Measurements from ENCODE around the gene THOC6. TPM values are rescaled to one million over a fixed set of nuclear protein-coding genes. Genes with fewer than 3 reads are reported as not detected.
A peak's percentile ranks its signal among the peaks of the same experiment; 100 is the strongest.
"Not testable (repeated sequence)": the region's sequence is repeated elsewhere in the genome, so short reads cannot be mapped to it uniquely, and the experiment has no call there.

The THOC6 gene
- total RNA-seq, 1 donor from 2014 or later, result 17.0 TPM

GRCh38 chr16:3054965-3055733, 31.3 kb downstream of the THOC6 start:
- DNase-seq (ENCODE audit: low read depth), result no peak
- Histone ChIP-seq H3K4me3 (ENCODE audit: low read depth, low read length) (no peak overlapping the region), H3K36me3 (ENCODE audit: control insufficient read depth, insufficient read depth, low read length) (peaks cover 1% of the 10 kb centered on the region), H3K27me3 (ENCODE audit: control insufficient read depth, insufficient read depth, low read length) (peaks cover 2% of the 10 kb centered on the region)
- no peak for TF ChIP-seq CTCF (IDR thresholded peaks at IDR 0.05; ENCODE audit: insufficient read depth, low read length, poor library complexity, severe bottlenecking)

GRCh38 chr16:3055734-3056115, 31.9 kb downstream of the THOC6 start:
- DNase-seq (ENCODE audit: low read depth); H3K4me3 ChIP-seq (ENCODE audit: low read depth, low read length); H3K27me3 ChIP-seq (ENCODE audit: control insufficient read depth, insufficient read depth, low read length); H3K36me3 ChIP-seq (ENCODE audit: control insufficient read depth, insufficient read depth, low read length): not testable (repeated sequence)

- Histone ChIP-seq H3K4me3 (ENCODE audit: low read depth, low read length) (no peak overlapping the region), H3K36me3 (ENCODE audit: control insufficient read depth, insufficient read depth, low read length) (peaks cover 1% of the 10 kb centered on the region), H3K27me3 (ENCODE audit: control insufficient read depth, insufficient read depth, low read length) (no peaks in the 10 kb centered on the region)
- DNase-seq (ENCODE audit: low read depth), result no peak
- no peak for TF ChIP-seq CTCF (IDR thresholded peaks at IDR 0.05; ENCODE audit: insufficient read depth, low read length, poor library complexity, severe bottlenecking)
These were observed 32.7 kb downstream of the THOC6 start for GRCh38 chr16:3056336-3057180.

DNA sequence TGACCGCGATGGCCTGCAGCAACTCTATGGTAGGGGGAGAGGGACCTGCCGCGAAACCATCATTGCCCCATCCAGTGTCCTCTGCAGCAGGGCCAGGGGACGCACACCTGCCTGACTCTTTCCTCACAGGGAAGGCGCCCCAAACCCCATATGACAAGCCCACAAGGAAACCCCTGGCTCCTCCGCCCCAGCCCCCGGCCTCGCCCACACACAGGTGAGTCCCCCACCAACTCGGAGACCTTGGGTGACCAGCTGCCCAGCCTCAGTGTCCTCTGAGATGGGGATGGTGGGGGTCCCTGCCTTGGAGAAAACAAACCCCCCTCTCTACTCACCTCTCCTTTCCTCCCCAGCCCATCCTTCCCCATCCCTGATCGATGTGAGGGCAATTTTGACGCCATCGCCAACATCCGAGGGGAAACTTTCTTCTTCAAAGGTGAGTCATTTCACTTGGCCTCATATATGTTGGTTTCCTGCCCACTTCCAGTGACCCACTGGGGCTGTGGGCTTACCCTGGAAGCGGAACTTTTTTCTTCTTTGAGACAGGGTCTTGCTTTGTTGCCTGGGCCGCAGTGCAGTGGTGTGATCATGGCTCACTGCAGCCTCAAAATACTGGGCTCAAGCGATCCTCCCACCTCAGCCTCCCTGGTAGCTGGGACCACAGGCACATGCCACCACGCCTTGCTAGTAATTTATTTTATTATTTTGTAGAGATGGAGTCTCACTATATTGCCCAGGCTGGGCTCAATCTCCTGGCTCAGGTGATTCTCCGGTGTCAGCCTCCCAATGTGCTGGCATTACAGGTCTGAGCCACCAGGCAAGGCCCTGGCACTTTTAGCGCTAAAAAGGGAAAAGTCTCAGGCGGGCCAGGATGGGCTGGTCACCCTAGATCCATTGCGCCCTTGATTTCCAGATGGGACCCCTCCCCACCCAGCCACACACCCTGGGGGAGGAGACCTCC, 33.6 kb downstream of the THOC6 start:
- Histone ChIP-seq H3K27me3 (ENCODE audit: control insufficient read depth, insufficient read depth, low read length) (no peaks in the 10 kb centered on the region), H3K4me3 (ENCODE audit: low read depth, low read length) (peak overlapping the region; percentile 73), H3K36me3 (ENCODE audit: control insufficient read depth, insufficient read depth, low read length) (peaks cover 1% of the 10 kb centered on the region)
- no peak for DNase-seq (ENCODE audit: low read depth)
- no peak for TF ChIP-seq CTCF (IDR thresholded peaks at IDR 0.05; ENCODE audit: insufficient read depth, low read length, poor library complexity, severe bottlenecking)

- no peaks in the 10 kb centered on the region for H3K27me3 ChIP-seq (ENCODE audit: control insufficient read depth, insufficient read depth, low read length)
- H3K36me3 ChIP-seq (ENCODE audit: control insufficient read depth, insufficient read depth, low read length), result peaks cover 1% of the 10 kb centered on the region
- peak; percentile 46 for TF ChIP-seq CTCF (IDR thresholded peaks at IDR 0.05; ENCODE audit: insufficient read depth, low read length, poor library complexity, severe bottlenecking)
- DNase-seq (ENCODE audit: low read depth), result no peak
- peak overlapping the region; percentile 73 for H3K4me3 ChIP-seq (ENCODE audit: low read depth, low read length)
These were observed 34.5 kb downstream of the THOC6 start for GRCh38 chr16:3058139-3059030.

All from kidney epithelial cell (primary cell).